HG03025 (cell line): ENCODE measurements around the gene TMEM229A.

Experiments
- ATAC-seq: cut with Tn5 transposase; IDR thresholded peaks from one replicate; pipeline ENCODE4 v1.9.1; 2021; ENCODE audit warnings: mild to moderate bottlenecking, moderate library complexity; ENCODE audit not compliant: unreplicated experiment, low FRiP score

The TMEM229A gene

GRCh38 chr7:123992913-123993518 is 39.9 kb downstream of the TMEM229A start:
- ATAC-seq: no peak

DNA sequence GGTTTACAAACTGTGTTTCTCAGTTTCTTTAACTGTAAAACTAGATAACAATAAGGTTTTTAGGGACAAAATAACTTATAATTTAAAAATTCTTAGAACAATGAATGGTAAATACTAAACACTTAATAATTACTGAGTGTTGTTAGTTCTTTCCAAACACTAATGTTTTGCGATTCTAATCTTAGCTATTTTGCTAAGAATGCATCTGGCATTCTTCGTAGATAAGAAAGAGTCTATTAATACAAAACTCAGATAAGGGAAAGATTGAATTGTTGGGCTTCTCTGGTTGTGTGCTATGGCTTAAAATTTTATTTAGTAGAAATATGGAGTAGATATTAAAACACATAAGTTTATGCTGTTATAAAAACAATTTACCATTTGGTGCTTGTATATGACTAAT is 45.4 kb downstream of the TMEM229A start:
- no peak for ATAC-seq
